GM21786 (cell line): Measurements from ENCODE around the gene FOXL3.
"Not testable (repeated sequence)": the region's sequence is repeated elsewhere in the genome, so short reads cannot be mapped to it uniquely, and the experiment has no call there.

Experiments used
- ATAC-seq: cut with Tn5 transposase; IDR thresholded peaks from one replicate; pipeline ENCODE4 v1.9.1; 2021; ENCODE audit not compliant: unreplicated experiment

Gene FOXL3

GRCh38 chr7:286266-286665 is 3.7 kb upstream of the FOXL3 start:
- ATAC-seq = no peak

- no peak for ATAC-seq
Measured at GRCh38 chr7:288671-289101, 1.3 kb upstream of the FOXL3 start.

- no peak for ATAC-seq
Measured at GRCh38 chr7:289209-289755, 688 bp upstream of the FOXL3 start.

- ATAC-seq = no peak
Measured at GRCh38 chr7:290554-291372, 793 bp downstream of the FOXL3 start.

- no peak for ATAC-seq
Measured at GRCh38 chr7:291373-292092, 1.6 kb downstream of the FOXL3 start.

GRCh38 chr7:292226-292625 is 2.3 kb downstream of the FOXL3 start:
- ATAC-seq = no peak

- ATAC-seq = no peak
Measured at GRCh38 chr7:292826-293225, 2.9 kb downstream of the FOXL3 start.

GRCh38 chr7:293681-294439 is 3.9 kb downstream of the FOXL3 start:
- ATAC-seq = no peak

- no peak for ATAC-seq
Measured at GRCh38 chr7:294440-295154, 4.6 kb downstream of the FOXL3 start.

GRCh38 chr7:295155-296154 is 5.5 kb downstream of the FOXL3 start:
- no peak for ATAC-seq

GRCh38 chr7:296373-296945 is 6.5 kb downstream of the FOXL3 start:
- no peak for ATAC-seq

- ATAC-seq = not testable (repeated sequence)
Measured at GRCh38 chr7:297141-297540, 7.2 kb downstream of the FOXL3 start.

- ATAC-seq = no peak
Measured at GRCh38 chr7:297611-298374, 7.8 kb downstream of the FOXL3 start.

GRCh38 chr7:298375-298702 is 8.4 kb downstream of the FOXL3 start:
- no peak for ATAC-seq

- no peak for ATAC-seq
Measured at GRCh38 chr7:298743-299142, 8.8 kb downstream of the FOXL3 start.

- no peak for ATAC-seq
Measured at GRCh38 chr7:299169-299568, 9.2 kb downstream of the FOXL3 start.

GRCh38 chr7:299628-300027 is 9.7 kb downstream of the FOXL3 start:
- ATAC-seq = no peak

- ATAC-seq = no peak
Measured at GRCh38 chr7:300048-300447, 10.1 kb downstream of the FOXL3 start.
